Effector memory CD8-positive, alpha-beta T cell (primary cell): Measurements from ENCODE around the gene LSM7.
A peak's percentile ranks its signal among the peaks of the same experiment; 100 is the strongest.

Experiments used
- ATAC-seq: fragments of 150-1000 bp; cut with Tn5 transposase; replicated peaks from 2 replicates; pipeline ENCODE4 v1.10.0; 2021; ENCODE audit warnings: mild to moderate bottlenecking, moderate library complexity
- DNase-seq, 3 experiments: peaks; one replicate each; pipeline ENCODE4 v3.0.0; 2021
- H3K27ac Mint-ChIP-seq, 2 donors: one replicate each; pipeline ENCODE4 v1.8.0; 2022; ENCODE audit warnings: mild to moderate bottlenecking in 2 of 2, mixed read lengths in 2 of 2, moderate library complexity in 2 of 2
- H3K27me3 Mint-ChIP-seq, 2 donors: one replicate each; pipeline ENCODE4 v1.8.0; 2022; ENCODE audit warnings: mixed read lengths in 2 of 2
- H3K36me3 Mint-ChIP-seq: one replicate; pipeline ENCODE4 v1.8.0; 2022; ENCODE audit warnings: mild to moderate bottlenecking, moderate library complexity, mixed read lengths; ENCODE audit not compliant: insufficient read depth
- H3K4me1 Mint-ChIP-seq, 2 donors: one replicate each; pipeline ENCODE4 v1.8.0; 2022; ENCODE audit warnings: low read depth in 2 of 2, mixed read lengths in 2 of 2
- H3K4me3 Mint-ChIP-seq, 2 donors: one replicate each; pipeline ENCODE4 v1.8.0; 2022; ENCODE audit warnings: mild to moderate bottlenecking in 2 of 2, mixed read lengths in 2 of 2, moderate library complexity in 2 of 2
- H3K9me3 Mint-ChIP-seq, 2 donors: one replicate each; pipeline ENCODE4 v1.8.0; 2022; ENCODE audit warnings: mixed read lengths in 2 of 2

LSM7 gene

GRCh38 chr19:2338055-2338615, 9.7 kb upstream of the LSM7 start:
- ATAC-seq, result no peak
- no peaks in the 10 kb centered on the region for H3K9me3 Mint-ChIP-seq
- no peak for DNase-seq
- peak overlapping the region; percentile 23 to 31 for H3K27ac Mint-ChIP-seq
- peaks cover 11 to 16% of the 10 kb centered on the region in 2 donors for H3K4me1 Mint-ChIP-seq
- no peaks in the 10 kb centered on the region for H3K27me3 Mint-ChIP-seq
- peaks cover 9% of the 10 kb centered on the region for H3K36me3 Mint-ChIP-seq
- no peak overlapping the region for H3K4me3 Mint-ChIP-seq

GRCh38 chr19:2337329-2337707, 8.9 kb upstream of the LSM7 start:
- no peak for DNase-seq
- Mint-ChIP-seq H3K27ac (no peak overlapping the region), H3K4me1 (peaks cover 11 to 16% of the 10 kb centered on the region in 2 donors), H3K36me3 (peaks cover 9% of the 10 kb centered on the region), H3K4me3 (no peak overlapping the region), H3K9me3 (no peaks in the 10 kb centered on the region), H3K27me3 (no peaks in the 10 kb centered on the region)
- ATAC-seq, result no peak

GRCh38 chr19:2336528-2337328, 8.3 kb upstream of the LSM7 start:
- peaks cover 11 to 16% of the 10 kb centered on the region in 2 donors for H3K4me1 Mint-ChIP-seq
- ATAC-seq, result no peak
- H3K27ac Mint-ChIP-seq, result no peak overlapping the region
- H3K9me3 Mint-ChIP-seq, result no peaks in the 10 kb centered on the region
- H3K4me3 Mint-ChIP-seq, result no peak overlapping the region
- no peaks in the 10 kb centered on the region for H3K27me3 Mint-ChIP-seq
- H3K36me3 Mint-ChIP-seq, result peaks cover 9% of the 10 kb centered on the region
- no peak for DNase-seq

GRCh38 chr19:2335848-2336247, 7.5 kb upstream of the LSM7 start:
- Mint-ChIP-seq H3K9me3 (no peaks in the 10 kb centered on the region), H3K4me1 (peaks cover 11 to 16% of the 10 kb centered on the region in 2 donors), H3K36me3 (peaks cover 6% of the 10 kb centered on the region), H3K27me3 (no peaks in the 10 kb centered on the region), H3K27ac (peak overlapping the region in 1 of 2 donors; percentile 16), H3K4me3 (no peak overlapping the region)
- ATAC-seq (no peak), DNase-seq (no peak)

- Mint-ChIP-seq H3K9me3 (no peaks in the 10 kb centered on the region), H3K4me1 (peaks cover 11 to 20% of the 10 kb centered on the region in 2 donors), H3K27me3 (no peaks in the 10 kb centered on the region), H3K27ac (peak overlapping the region in 1 of 2 donors; percentile 16), H3K36me3 (peaks cover 12% of the 10 kb centered on the region), H3K4me3 (no peak overlapping the region)
- ATAC-seq, result no peak
- DNase-seq, result no peak
Observed at GRCh38 chr19:2334986-2335846, 6.8 kb upstream of the LSM7 start.

- Mint-ChIP-seq H3K27me3 (no peaks in the 10 kb centered on the region), H3K27ac (no peak overlapping the region), H3K36me3 (peaks cover 15% of the 10 kb centered on the region), H3K4me3 (no peak overlapping the region), H3K4me1 (peaks cover 17 to 26% of the 10 kb centered on the region in 2 donors), H3K9me3 (no peaks in the 10 kb centered on the region)
- no peak for ATAC-seq
- DNase-seq, result no peak
Observed at GRCh38 chr19:2334426-2334825, 6.0 kb upstream of the LSM7 start.

- Mint-ChIP-seq H3K27me3 (no peaks in the 10 kb centered on the region), H3K27ac (peak overlapping the region in 1 of 2 donors; percentile 19), H3K4me1 (peaks cover 22 to 30% of the 10 kb centered on the region in 2 donors), H3K4me3 (no peak overlapping the region), H3K36me3 (peaks cover 19% of the 10 kb centered on the region), H3K9me3 (no peaks in the 10 kb centered on the region)
- ATAC-seq (no peak), DNase-seq (no peak)
Observed at GRCh38 chr19:2333807-2334211, 5.4 kb upstream of the LSM7 start.

GRCh38 chr19:2333027-2333806, 4.8 kb upstream of the LSM7 start:
- Mint-ChIP-seq H3K4me1 (peaks cover 22 to 32% of the 10 kb centered on the region in 2 donors), H3K27ac (peak overlapping the region; percentile 19 to 74), H3K9me3 (no peaks in the 10 kb centered on the region), H3K27me3 (no peaks in the 10 kb centered on the region), H3K36me3 (peaks cover 23% of the 10 kb centered on the region), H3K4me3 (no peak overlapping the region)
- DNase-seq (no peak), ATAC-seq (no peak)

- Mint-ChIP-seq H3K4me3 (peak overlapping the region in 1 of 2 donors; percentile 44), H3K27me3 (no peaks in the 10 kb centered on the region), H3K36me3 (peaks cover 30% of the 10 kb centered on the region), H3K4me1 (peaks cover 26 to 35% of the 10 kb centered on the region in 2 donors), H3K9me3 (no peaks in the 10 kb centered on the region), H3K27ac (peak overlapping the region in 1 of 2 donors; percentile 74)
- peak in 2 of 3 experiments; percentile 13 to 19 for DNase-seq
- peak; percentile 28 for ATAC-seq
Observed at GRCh38 chr19:2332341-2333026, 4.1 kb upstream of the LSM7 start.

- Mint-ChIP-seq H3K4me3 (no peak overlapping the region), H3K27me3 (no peaks in the 10 kb centered on the region), H3K9me3 (no peaks in the 10 kb centered on the region), H3K4me1 (peaks cover 30 to 36% of the 10 kb centered on the region in 2 donors), H3K27ac (peak overlapping the region; percentile 60 to 74), H3K36me3 (peaks cover 33% of the 10 kb centered on the region)
- DNase-seq, result no peak
- no peak for ATAC-seq
Observed at GRCh38 chr19:2331601-2332246, 3.3 kb upstream of the LSM7 start.

GRCh38 chr19:2330632-2331284, 2.4 kb upstream of the LSM7 start:
- Mint-ChIP-seq H3K4me1 (peaks cover 29 to 31% of the 10 kb centered on the region in 2 donors), H3K27me3 (no peaks in the 10 kb centered on the region), H3K36me3 (peaks cover 35% of the 10 kb centered on the region), H3K9me3 (no peaks in the 10 kb centered on the region), H3K4me3 (peak overlapping the region; percentile 28 to 91), H3K27ac (peak overlapping the region in 1 of 2 donors; percentile 95)
- ATAC-seq (no peak), DNase-seq (no peak)

- ATAC-seq, result no peak
- H3K36me3 Mint-ChIP-seq, result peaks cover 39% of the 10 kb centered on the region
- DNase-seq, result no peak
- peak overlapping the region; percentile 28 to 91 for H3K4me3 Mint-ChIP-seq
- peaks cover 31 to 35% of the 10 kb centered on the region in 2 donors for H3K4me1 Mint-ChIP-seq
- no peaks in the 10 kb centered on the region for H3K9me3 Mint-ChIP-seq
- no peaks in the 10 kb centered on the region for H3K27me3 Mint-ChIP-seq
- peak overlapping the region; percentile 95 to 96 for H3K27ac Mint-ChIP-seq
Observed at GRCh38 chr19:2330255-2330631, 1.9 kb upstream of the LSM7 start.
